Effector memory CD4-positive, alpha-beta T cell (primary cell): Measurements from ENCODE around the gene RALA.

Experiments
- DNase-seq, 3 donors: peaks; one replicate each; pipeline ENCODE4 v3.0.0-alpha.2; 2020
- H3K27ac ChIP-seq: 2 replicates; pipeline ENCODE4 v1.7.0; 2013; ENCODE audit warnings: mild to moderate bottlenecking, low read length, moderate library complexity; ENCODE audit not compliant: insufficient read depth, poor library complexity, severe bottlenecking
- H3K27me3 ChIP-seq: replicated peaks from 2 replicates; pipeline ENCODE4 v1.7.0; 2013; ENCODE audit warnings: mild to moderate bottlenecking, low read length; ENCODE audit not compliant: insufficient read depth, control insufficient read depth, poor library complexity, severe bottlenecking
- H3K36me3 ChIP-seq: 2 replicates; pipeline ENCODE4 v1.7.0; 2013; ENCODE audit warnings: mild to moderate bottlenecking, low read length, moderate library complexity; ENCODE audit not compliant: control insufficient read depth, insufficient read depth
- H3K4me1 ChIP-seq: 2 replicates; pipeline ENCODE4 v1.7.0; 2013; ENCODE audit warnings: low read length, mild to moderate bottlenecking; ENCODE audit not compliant: control insufficient read depth, insufficient read depth, poor library complexity, severe bottlenecking
- H3K4me3 ChIP-seq: 2 replicates; pipeline ENCODE4 v1.7.0; 2013; ENCODE audit warnings: low read length, low read depth, mild to moderate bottlenecking; ENCODE audit not compliant: insufficient read depth, poor library complexity, severe bottlenecking
- H3K9me3 ChIP-seq: 2 replicates; pipeline ENCODE4 v1.7.0; 2013; ENCODE audit warnings: mild to moderate bottlenecking, low read length, moderate library complexity; ENCODE audit not compliant: control insufficient read depth

Gene RALA

DNA sequence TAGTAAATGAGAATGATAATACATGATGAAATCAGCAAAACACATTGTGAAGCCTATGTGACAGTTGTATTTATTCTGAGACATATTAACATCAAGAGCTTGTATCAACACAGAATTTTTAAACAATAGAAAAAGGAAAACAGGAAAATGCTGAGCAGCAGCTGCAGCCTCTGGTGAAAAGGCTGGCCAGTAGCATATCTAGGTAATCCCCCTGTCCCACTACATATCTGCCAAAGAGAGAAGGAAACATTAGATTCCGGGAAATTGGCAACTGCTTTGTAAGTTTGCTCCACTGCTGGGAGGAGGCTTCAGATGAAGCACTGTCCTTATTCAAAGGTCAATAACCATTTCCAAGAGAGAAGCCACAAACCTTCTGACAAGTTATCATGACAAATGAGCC is 89.4 kb downstream of the RALA start:
- Histone ChIP-seq H3K27me3 (no peaks in the 10 kb centered on the region), H3K27ac (no peak overlapping the region), H3K4me1 (no peaks in the 10 kb centered on the region), H3K4me3 (no peak overlapping the region), H3K9me3 (peaks cover 5% of the 10 kb centered on the region), H3K36me3 (no peaks in the 10 kb centered on the region)
- DNase-seq = no peak

DNA sequence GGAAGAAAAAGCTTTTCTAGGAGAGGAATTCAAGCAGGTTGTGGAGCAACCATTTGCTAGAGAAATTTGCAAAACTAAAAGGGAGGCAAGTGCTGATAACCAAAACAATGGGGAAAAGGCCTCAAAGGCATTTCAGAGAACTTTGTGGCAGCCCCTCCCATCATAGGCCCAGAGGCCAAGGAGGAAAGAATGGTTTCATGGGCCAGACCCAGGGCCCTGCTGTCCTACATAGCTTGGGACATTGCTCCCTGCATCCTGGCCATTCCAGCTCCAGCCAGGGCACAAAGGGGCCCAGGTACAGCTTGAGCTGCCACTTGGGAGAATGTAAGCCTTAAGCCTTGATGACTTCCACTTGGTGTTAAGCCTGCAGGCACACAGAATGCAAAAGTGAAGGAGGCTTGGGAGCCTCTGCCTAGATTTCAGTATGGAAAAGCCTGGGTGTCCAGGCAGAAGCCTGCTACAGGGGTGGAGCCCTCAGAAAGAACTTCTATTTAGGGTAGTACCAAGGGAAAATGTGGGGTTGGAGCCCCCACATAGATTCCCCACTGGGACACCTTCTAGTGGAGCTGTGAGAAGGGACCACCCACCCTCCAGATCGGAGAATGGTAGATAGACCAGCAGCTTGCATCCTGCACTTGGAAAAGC is 91.2 kb downstream of the RALA start:
- Histone ChIP-seq H3K27ac (no peak overlapping the region), H3K9me3 (peaks cover 5% of the 10 kb centered on the region), H3K36me3 (no peaks in the 10 kb centered on the region), H3K4me1 (no peaks in the 10 kb centered on the region), H3K27me3 (no peaks in the 10 kb centered on the region), H3K4me3 (no peak overlapping the region)
- DNase-seq = no peak

DNA sequence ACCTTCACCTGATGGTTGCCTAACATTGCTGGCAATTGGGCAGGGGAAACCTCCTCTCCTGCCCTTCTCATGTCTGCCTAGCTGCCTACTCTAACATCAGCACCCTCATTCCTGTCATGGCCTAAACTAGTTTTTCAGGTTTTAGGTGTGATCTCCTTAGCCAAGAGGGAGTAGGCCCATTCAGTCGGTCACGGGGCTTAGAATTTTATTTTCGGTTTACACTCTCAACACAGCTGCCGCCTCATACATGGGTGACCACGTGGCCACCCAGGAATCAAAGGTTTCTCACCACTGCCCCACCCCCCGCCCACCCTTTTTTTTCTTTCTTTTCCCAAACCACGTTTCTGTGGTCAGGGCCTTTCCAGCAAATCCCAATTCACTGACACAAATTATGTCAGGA is 97.2 kb downstream of the RALA start:
- DNase-seq = no peak
- no peaks in the 10 kb centered on the region for H3K27me3 ChIP-seq
- no peak overlapping the region for H3K27ac ChIP-seq
- no peak overlapping the region for H3K4me3 ChIP-seq
- H3K36me3 ChIP-seq = no peaks in the 10 kb centered on the region
- H3K9me3 ChIP-seq = no peaks in the 10 kb centered on the region
- H3K4me1 ChIP-seq = no peaks in the 10 kb centered on the region

DNA sequence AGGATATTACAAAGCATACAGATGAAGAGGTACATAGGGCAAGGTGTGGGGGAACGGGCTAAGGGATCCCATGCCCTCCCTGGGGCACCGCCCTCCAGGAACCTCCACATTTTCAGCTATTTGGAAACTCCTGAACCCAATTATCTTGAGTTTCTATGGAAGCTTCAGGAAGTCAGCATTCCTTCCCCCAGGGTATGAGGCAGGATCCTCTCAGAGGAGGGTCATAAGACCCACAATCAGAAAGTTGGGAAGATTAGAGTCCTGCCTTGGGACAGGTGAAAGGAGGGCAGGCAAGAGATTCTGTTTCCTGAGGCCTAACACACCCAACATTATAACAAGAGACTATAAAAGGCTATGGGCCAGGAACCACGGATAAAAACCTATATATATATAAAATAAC is 98.0 kb downstream of the RALA start:
- DNase-seq = no peak
- Histone ChIP-seq H3K4me3 (no peak overlapping the region), H3K27ac (no peak overlapping the region), H3K4me1 (no peaks in the 10 kb centered on the region), H3K9me3 (no peaks in the 10 kb centered on the region), H3K36me3 (no peaks in the 10 kb centered on the region), H3K27me3 (no peaks in the 10 kb centered on the region)

DNA sequence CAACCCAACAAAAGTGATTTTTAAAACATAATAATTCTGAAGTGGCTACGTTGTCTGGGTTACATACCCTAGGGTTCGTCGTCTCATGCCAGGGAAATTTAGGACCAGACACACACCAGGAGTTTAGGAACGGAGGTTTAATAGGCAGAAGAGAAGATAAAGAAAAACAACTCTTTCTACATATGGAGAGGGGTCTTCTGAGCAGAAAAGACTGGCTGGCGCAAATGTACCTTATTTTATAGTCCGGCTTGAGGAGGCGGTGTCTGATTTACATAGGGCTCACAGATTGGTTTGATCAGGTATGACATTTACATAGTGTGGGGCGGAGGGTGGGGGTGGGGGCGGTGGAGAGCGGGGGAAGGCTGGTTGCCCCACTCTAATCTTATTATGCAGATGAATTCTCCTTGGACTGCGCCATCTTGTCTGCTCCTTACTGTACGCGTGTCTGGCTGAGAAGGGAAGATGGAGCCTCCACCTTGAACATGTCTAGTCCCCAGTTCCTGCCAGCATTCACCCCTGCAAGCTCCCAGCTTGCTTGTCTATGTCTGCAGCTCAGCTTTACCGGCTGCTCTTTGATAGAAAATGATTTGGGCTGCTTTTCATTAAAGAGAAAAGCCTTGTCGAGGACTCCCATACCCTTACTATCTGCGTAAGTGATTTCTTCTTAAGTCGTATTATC is 98.7 kb downstream of the RALA start:
- Histone ChIP-seq H3K4me3 (no peak overlapping the region), H3K9me3 (no peaks in the 10 kb centered on the region), H3K36me3 (no peaks in the 10 kb centered on the region), H3K27me3 (no peaks in the 10 kb centered on the region), H3K4me1 (no peaks in the 10 kb centered on the region), H3K27ac (no peak overlapping the region)
- DNase-seq = no peak

DNA sequence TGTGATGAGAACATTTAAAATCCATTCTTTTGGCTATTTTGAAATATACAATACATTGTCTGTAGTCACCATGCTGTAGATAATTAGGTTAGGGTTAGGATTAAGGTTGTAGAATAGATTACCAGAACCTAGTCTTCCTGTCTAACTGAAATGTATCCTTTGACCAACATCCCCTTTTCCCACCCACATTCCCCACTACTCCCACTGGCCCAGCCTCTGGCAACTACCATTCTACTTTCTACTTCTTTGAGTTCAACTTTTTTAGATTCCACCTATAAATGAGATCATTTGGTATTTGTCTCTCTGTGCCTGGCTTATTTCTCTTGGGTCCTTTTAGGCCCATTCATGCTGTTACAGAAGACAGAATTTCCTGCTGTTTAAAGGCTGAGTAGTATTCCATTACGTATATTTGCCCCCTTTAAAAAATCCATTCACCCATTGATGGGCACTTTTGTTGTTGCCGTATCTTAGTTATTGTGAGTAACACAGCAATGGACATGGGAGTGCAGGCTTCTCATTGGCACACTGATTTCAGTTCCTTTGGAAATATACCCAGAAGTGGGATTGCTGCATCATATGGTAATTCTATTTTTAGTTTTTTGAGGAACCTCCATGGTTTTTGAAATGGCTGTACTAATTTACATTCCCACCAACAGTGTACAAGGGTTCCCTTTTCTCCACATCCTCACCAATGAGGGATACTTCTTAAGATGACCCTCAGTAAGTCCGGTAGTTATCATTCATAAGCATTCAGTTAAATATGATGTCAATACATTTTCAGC is 104.0 kb downstream of the RALA start:
- Histone ChIP-seq H3K27me3 (no peaks in the 10 kb centered on the region), H3K27ac (no peak overlapping the region), H3K4me3 (no peak overlapping the region), H3K36me3 (no peaks in the 10 kb centered on the region), H3K9me3 (no peaks in the 10 kb centered on the region), H3K4me1 (no peaks in the 10 kb centered on the region)
- no peak for DNase-seq

DNA sequence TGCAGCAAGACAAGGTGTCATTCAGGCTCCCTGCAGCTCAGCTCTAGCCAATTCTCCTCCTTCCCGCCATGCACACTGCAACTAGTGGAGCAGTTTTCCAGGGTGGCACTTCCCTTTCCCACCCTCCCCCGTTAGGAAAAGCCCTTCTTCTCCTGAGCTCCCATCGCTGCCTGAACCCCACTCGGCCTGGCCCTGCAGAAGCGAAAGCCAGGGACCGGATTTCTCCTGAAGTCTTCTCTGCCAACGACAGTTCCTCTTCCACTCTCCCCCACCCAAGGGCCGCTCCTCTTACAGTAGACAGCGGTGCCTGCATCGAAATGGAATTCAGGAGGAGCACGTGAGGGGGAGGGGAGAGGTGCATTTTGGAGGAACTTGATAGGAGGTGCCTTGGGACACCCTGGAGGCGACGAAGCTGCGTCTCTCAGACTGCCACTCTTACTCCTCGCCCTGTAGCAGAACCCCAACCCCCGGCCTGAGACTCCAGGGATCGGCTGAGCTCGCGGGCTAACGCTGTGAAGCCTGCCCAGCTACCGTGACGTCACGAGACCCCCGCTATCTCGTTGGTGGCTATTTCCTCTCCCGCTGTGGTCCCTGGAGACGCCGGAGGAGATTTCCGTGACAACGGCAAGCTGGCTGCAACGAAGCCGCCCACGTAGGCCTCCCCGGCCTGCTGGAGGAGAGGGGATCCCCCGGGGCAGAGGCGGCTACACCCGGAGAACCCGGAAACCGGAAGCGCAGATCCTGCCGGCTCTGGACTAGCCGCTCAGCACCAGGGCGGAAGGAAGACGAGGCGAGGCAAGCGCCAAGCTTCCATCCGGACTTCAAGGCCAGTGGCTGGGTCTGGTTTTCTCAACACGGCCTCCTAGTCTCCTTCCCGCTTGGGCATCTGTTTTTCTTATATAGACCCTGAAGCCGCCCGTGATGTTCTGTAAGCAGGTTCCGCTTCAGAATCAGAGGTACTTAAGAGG is 109.7 kb downstream of the RALA start:
- DNase-seq = peak; percentile 87 to 95 (median 92)
- Histone ChIP-seq H3K36me3 (no peaks in the 10 kb centered on the region), H3K27ac (peak overlapping the region; percentile 82), H3K9me3 (no peaks in the 10 kb centered on the region), H3K4me3 (peak overlapping the region; percentile 55), H3K27me3 (no peaks in the 10 kb centered on the region), H3K4me1 (peaks cover 20% of the 10 kb centered on the region)

DNA sequence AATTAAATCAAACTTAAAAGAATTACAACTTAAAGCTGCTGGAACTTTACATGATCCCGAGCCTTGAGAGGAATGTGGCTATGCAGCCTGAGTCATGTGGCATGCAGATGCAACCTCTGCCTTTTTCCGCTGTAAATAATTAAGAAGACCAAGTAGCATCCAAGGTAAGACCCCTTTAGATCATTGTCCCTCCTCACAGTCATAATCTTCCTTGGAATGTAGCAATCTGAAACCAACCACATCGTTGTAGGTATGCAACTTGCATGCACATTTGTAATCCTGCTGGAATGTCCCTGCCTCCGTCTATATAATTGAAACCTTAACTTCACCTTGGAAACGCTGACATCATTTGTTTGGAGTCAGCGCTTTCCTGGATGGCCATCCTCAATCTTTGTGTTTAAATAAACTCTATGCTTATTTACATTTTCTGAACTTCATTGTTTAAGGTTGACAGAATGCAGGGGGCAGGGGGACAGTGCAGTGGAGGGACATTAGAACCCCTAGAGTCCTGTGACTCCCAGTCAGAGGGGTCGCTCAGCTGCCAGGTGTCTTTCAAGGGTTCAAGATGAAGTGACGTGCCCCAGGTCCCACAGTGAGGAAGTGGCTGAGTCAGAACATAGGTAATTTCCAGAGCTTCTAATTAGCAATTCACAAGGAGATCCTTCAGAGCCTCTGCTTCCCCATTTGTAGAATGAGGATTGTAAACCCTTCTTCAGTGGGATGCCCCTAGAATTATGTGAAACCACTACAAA is 110.7 kb downstream of the RALA start:
- Histone ChIP-seq H3K9me3 (no peaks in the 10 kb centered on the region), H3K4me1 (peaks cover 20% of the 10 kb centered on the region), H3K4me3 (peak overlapping the region; percentile 55), H3K36me3 (no peaks in the 10 kb centered on the region), H3K27ac (peak overlapping the region; percentile 82), H3K27me3 (no peaks in the 10 kb centered on the region)
- DNase-seq = peak in 1 of 3 donors; percentile 10

DNA sequence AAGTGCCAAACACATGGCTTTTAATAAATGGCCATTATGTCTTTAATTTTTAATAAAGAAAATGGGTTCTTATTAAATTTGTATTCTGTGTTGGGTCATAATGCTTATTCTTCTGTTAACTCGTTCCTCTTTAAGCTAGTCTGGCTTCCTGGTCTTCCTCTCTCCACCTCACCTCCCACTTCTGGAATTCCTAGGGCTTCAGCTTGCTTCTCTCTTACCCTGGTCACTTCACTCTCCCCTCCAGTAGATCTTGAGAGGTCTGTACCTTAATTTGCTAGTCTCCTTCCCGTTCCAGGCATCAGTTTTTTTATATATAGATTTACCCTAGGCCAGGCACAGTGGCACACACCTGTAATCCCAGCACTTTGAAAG is 111.2 kb downstream of the RALA start:
- peaks cover 20% of the 10 kb centered on the region for H3K4me1 ChIP-seq
- no peak for DNase-seq
- no peaks in the 10 kb centered on the region for H3K9me3 ChIP-seq
- peak overlapping the region; percentile 82 for H3K27ac ChIP-seq
- H3K27me3 ChIP-seq = no peaks in the 10 kb centered on the region
- H3K36me3 ChIP-seq = no peaks in the 10 kb centered on the region
- H3K4me3 ChIP-seq = no peak overlapping the region
